Right lobe of liver (tissue), 6 donors: Measurements from ENCODE around the gene ZNF418. TPM values are rescaled to one million over a fixed set of nuclear protein-coding genes. Genes with fewer than 3 reads are reported as not detected.
"Not testable (repeated sequence)": the region's sequence is repeated elsewhere in the genome, so short reads cannot be mapped to it uniquely, and the experiment has no call there.

Experiments used
- ATAC-seq, 4 donors: fragments of 200-7000 bp; cut with Tn5 transposase; one replicate each; pipeline ENCODE4 v1.9.1; 2020; ENCODE audit warnings: mild to moderate bottlenecking in 4 of 4, moderate library complexity in 4 of 4
- DNase-seq, 3 donors: peaks; one replicate each; pipeline ENCODE4 v3.0.0-alpha.2; 2020
- H3K27ac ChIP-seq, 3 donors: fragments of 200-600 bp; one replicate each; pipeline ENCODE4 v1.8.0; 2022
- H3K27me3 ChIP-seq, 2 donors: fragments of 200-600 bp; one replicate each; pipeline ENCODE4 v1.8.0; 2022
- H3K36me3 ChIP-seq, 4 donors: fragments of 200-600 bp; sonication (generic) in 1 of 4; one replicate each; pipeline versions ENCODE4 v1.5.1 to v1.8.0; 2017 to 2022; ENCODE audit warnings: control low read depth in 1 of 4
- H3K4me1 ChIP-seq, 4 donors: fragments of 200-600 bp; sonication (generic) in 1 of 4; one replicate each; pipeline versions ENCODE4 v1.5.1 to v1.8.0; 2017 to 2022; ENCODE audit warnings: control low read depth in 1 of 4
- H3K4me3 ChIP-seq, 3 donors: fragments of 200-600 bp; one replicate each; pipeline ENCODE4 v1.8.0; 2022
- H3K9me3 ChIP-seq, 4 donors: fragments of 200-600 bp; sonication (generic) in 1 of 4; one replicate each; pipeline versions ENCODE4 v1.5.1 to v1.8.0; 2017 to 2022; ENCODE audit warnings: control low read depth in 1 of 4
- POLR2A ChIP-seq: fragments of 450-650 bp; IDR thresholded peaks from one replicate; pipeline ENCODE4 v1.6.1; 2017; ENCODE audit warnings: antibody characterized with exemption, mild to moderate bottlenecking
- WGBS: methylation state at CpG from one replicate; pipeline ENCODE4 v1.1.6; 2018; ENCODE audit warnings: low coverage, low lambda C conversion rate; ENCODE audit not compliant: insufficient coverage; ENCODE audit errors: missing lambda C conversion rate; 5-methylcytosine and 5-hydroxymethylcytosine counted together
- intact Hi-C, 2 donors: fragments of 100-400 bp; cut with DNase I; formaldehyde crosslinking; loops; one replicate each; pipeline versions ENCODE4 v1.11.2 to v1.14.1; 2022
- total RNA-seq, 6 experiments: library from RNA; depleted of rRNA in 2 of 6; stranded (reverse); fragments of >200 nt in 2 of 6; fragmentation: NEBNext Ultra II Directional in 3 of 6; extraction: Animal tissue kit (Norgen Biotek cat#: 25700) in 3 of 6; gene quantifications; one replicate each; pipeline versions ENCODE4 v1.1.0 to v1.2.4, GENCODE V29; 2016 to 2023
- TF ChIP-seq, protein P1 (sequence below), 4 donors: fragments of 200-600 bp in 3 of 4; fragments of 450-650 bp in 1 of 4; IDR thresholded peaks; one replicate each; pipeline versions ENCODE4 v1.5.1 to v1.8.0; 2016 to 2022; ENCODE audit warnings: antibody characterized with exemption in 4 of 4, mild to moderate bottlenecking in 2 of 4
- donor health status: DM: no; HTN: yes; CAD: no.
- donor health status: DM: no; HTN: no; CAD: no.
- donor health status: DM: no; HTN: no; CAD: no.
- donor health status: DM: no; HTN: yes; CAD: no.
- donor health status: DM: no; HTN: yes; CAD: no.

Gene ZNF418
- total RNA-seq, 6 experiments from 2014 or later = 1.0 to 3.7 (median 2.4) TPM

DNA sequence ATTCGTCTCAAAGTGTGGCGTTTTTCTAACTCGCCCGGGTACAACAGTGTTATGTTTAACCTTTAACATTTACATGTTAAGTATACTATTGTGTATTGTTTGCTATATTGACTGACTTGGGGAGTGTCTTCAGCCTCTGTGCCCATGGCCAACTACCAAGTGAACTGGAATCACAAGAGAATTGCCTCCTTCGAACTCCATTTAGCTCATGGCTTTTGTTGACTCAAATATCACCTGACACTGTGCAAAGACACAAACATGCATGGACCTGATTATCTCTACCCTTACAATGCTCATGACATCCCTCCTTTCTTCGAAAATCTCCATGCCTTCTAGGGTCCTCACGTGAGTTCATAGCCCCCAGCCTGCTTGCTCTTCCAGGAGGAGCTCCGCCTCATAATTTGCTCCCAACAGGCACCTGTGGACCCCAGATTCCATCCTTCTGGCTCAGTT is 47.1 kb downstream of the ZNF418 start:
- peak in 1 of 4 donors; percentile 24 for ATAC-seq
- H3K27me3 ChIP-seq = no peaks in the 10 kb centered on the region
- 6% methylated on average over 8 of the region's 8 CpGs for WGBS
- H3K9me3 ChIP-seq = no peaks in the 10 kb centered on the region
- TF ChIP-seq, protein P1, sequence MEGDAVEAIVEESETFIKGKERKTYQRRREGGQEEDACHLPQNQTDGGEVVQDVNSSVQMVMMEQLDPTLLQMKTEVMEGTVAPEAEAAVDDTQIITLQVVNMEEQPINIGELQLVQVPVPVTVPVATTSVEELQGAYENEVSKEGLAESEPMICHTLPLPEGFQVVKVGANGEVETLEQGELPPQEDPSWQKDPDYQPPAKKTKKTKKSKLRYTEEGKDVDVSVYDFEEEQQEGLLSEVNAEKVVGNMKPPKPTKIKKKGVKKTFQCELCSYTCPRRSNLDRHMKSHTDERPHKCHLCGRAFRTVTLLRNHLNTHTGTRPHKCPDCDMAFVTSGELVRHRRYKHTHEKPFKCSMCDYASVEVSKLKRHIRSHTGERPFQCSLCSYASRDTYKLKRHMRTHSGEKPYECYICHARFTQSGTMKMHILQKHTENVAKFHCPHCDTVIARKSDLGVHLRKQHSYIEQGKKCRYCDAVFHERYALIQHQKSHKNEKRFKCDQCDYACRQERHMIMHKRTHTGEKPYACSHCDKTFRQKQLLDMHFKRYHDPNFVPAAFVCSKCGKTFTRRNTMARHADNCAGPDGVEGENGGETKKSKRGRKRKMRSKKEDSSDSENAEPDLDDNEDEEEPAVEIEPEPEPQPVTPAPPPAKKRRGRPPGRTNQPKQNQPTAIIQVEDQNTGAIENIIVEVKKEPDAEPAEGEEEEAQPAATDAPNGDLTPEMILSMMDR (IDR thresholded peaks at IDR 0.05) = no peak
- TF ChIP-seq POLR2A = no peak
- H3K36me3 ChIP-seq = no peaks in the 10 kb centered on the region
- H3K4me1 ChIP-seq = peaks cover 0 to 11% (median 0%) of the 10 kb centered on the region in 4 donors
- intact Hi-C loops = no loop called here
- H3K27ac ChIP-seq = peak overlapping the region in 1 of 3 donors; percentile 49
- peak overlapping the region; percentile 54 to 87 (median 78) for H3K4me3 ChIP-seq
- DNase-seq = no peak

DNA sequence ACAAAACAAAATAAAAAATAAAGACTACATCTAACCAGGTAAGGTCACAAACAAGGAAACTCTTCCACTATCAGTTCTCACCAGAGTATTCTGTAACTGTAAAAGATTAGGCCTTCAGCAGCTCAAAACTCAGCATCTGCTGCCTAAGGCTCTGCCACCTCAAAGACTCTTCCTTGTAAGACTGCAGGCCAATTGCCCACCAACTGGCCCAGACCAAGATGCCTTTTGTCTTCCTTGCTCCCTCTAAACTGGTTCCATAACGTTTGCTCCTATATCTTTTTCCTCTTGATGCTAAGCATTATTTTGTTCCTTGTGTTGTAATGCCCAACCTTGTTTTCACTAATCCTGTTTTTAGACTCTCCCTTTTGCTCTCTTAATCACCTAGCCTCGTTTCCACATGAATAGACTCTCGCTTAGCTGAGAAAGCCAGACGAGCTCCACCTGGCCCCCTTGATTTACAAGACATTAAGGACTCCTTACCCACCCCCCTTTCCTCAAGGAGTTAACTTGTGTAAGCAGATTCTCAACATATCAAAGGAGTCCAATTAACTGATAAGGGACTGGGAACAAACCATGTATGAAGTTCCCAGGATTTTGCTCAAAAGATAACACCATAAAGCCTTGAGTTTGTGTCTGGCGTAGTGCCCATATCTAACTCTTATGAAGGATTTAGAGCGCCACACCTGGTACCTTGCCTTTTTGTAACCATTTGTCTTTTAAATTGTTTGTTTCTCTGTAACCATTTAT is 47.8 kb downstream of the ZNF418 start:
- Histone ChIP-seq H3K36me3 (no peaks in the 10 kb centered on the region), H3K27ac (no peak overlapping the region), H3K4me3 (peak overlapping the region in 1 of 3 donors; percentile 87), H3K27me3 (no peaks in the 10 kb centered on the region), H3K9me3 (no peaks in the 10 kb centered on the region), H3K4me1 (peaks cover 0 to 11% (median 0%) of the 10 kb centered on the region in 4 donors)
- DNase-seq (no peak), ATAC-seq (no peak)
- WGBS = 47% methylated on average over 6 of the region's 6 CpGs
- TF ChIP-seq, protein P1 (IDR thresholded peaks at IDR 0.05) = no peak
- TF ChIP-seq POLR2A = no peak
- intact Hi-C loops = no loop called here

DNA sequence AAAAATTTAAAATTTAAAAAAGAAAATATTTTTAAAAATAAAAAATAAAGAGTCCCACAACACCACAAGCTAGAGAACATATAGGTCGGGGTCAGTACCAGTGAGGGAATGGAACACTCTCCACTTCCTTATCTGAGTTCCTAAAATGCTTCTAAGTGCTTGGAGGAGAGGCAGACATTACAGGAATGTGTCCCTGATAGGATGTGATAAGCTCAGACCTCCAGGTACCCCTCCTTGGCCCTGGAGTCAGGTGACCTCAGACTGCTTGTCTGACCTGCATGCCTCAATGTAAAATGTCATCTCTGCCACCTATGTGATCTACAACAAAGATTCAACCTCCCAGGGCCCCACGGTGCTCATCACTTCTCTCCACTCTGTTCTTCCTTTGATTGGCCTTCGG is 49.2 kb downstream of the ZNF418 start:
- intact Hi-C loops = no loop called here

DNA sequence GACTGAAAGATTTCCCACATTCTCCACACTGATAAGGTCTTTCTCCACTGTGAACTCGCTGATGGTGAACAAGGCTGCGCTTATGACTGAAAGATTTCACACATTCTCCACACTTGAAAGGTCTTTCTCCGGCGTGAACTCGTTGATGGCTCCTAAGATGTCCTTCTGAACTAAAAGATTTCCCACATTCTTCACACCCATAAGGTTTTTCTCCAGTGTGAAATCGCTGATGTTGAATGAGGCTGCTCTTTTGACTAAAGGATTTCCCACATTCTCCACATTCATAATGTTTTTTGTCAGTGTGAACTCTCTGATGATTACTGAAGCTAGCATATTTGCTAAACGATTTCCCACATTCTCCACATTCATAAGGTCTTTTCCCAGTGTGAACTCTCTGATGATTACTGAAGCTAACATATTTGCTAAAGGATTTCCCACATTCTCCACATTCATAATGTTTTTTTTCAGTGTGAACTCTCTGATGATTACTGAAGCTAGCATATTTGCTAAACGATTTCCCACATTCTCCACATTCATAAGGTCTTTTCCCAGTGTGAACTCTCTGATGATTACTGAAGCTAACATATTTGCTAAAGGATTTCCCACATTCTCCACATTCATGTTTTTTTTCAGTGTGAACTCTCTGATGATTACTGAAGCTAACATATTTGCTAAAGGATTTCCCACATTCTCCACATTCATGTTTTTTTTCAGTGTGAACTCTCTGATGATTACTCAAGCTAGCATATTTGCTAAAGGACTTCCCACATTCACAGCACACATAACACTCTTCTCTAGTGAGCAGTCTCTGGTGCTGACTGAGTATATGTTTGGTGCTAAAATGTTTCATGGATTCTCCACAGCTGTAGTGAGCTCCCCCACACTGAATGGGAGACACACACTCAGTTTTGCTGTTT is 61.1 kb downstream of the ZNF418 start:
- ATAC-seq, H3K27ac ChIP-seq, H3K4me3 ChIP-seq, DNase-seq, H3K4me1 ChIP-seq, intact Hi-C loops, H3K27me3 ChIP-seq: not testable (repeated sequence)
- Histone ChIP-seq H3K36me3 (peaks cover 0 to 26% (median 2%) of the 10 kb centered on the region in 4 donors), H3K9me3 (peaks cover 0 to 31% (median 4%) of the 10 kb centered on the region in 4 donors)
- 92% methylated on average over 8 of the region's 8 CpGs for WGBS

More for the DNA sequence above, 49.2 kb downstream of the ZNF418 start:
- TF ChIP-seq, protein P1 (IDR thresholded peaks at IDR 0.05) = no peak
- no peak for TF ChIP-seq POLR2A
- Histone ChIP-seq H3K4me1 (peaks cover 0 to 11% (median 0%) of the 10 kb centered on the region in 4 donors), H3K27ac (no peak overlapping the region), H3K9me3 (no peaks in the 10 kb centered on the region), H3K36me3 (no peaks in the 10 kb centered on the region), H3K27me3 (no peaks in the 10 kb centered on the region), H3K4me3 (no peak overlapping the region)
- WGBS = 71% methylated on average over 3 of the region's 3 CpGs
- ATAC-seq (no peak), DNase-seq (no peak)
